ENCODE data around the gene SNX14. TPM values are rescaled to one million over a fixed set of nuclear protein-coding genes. Genes with fewer than 3 reads are reported as not detected.
A peak's percentile ranks its signal among the peaks of the same experiment; 100 is the strongest.

Gene SNX14
- total RNA-seq, 1 experiment from 2014 or later = 84.8 TPM

- no peak for TF ChIP-seq POLR2A (IDR thresholded peaks at IDR 0.05; ENCODE audit: borderline replicate concordance, extremely low read depth, insufficient read depth, insufficient read length)
- TF ChIP-seq MAX (IDR thresholded peaks at IDR 0.05) = no peak
- no peak for TF ChIP-seq ZNF274 (IDR thresholded peaks at IDR 0.05; ENCODE audit: low read depth, low read length)
- no peak for TF ChIP-seq SRF (IDR thresholded peaks at IDR 0.05; ENCODE audit: low read depth)
- no peak for TF ChIP-seq SP1 (IDR thresholded peaks at IDR 0.05; ENCODE audit: low read depth)
- no peak for TF ChIP-seq ATF3 (IDR thresholded peaks at IDR 0.05)
- no peak for TF ChIP-seq EZH2phosphoT487 (IDR thresholded peaks at IDR 0.05; ENCODE audit: borderline replicate concordance)
These were observed 87.1 kb downstream of the SNX14 start (continued) for GRCh38 chr6:85506441-85507093.

- no peak overlapping the region for H3K9ac ChIP-seq (ENCODE audit: low read length)
- DNase-seq (ENCODE audit: low read depth, low spot score) (peak; percentile 19), ATAC-seq (peak; percentile 56)
- ChIA-PET RAD21 (ENCODE audit: low non-redundant PET in 1 of 2, low total read pairs in 2 of 2, uncharacterized antibody in 2 of 2, unreplicated experiment in 2 of 2) (no interaction called here), POLR2A (no interaction called here), CTCF (interaction anchor here (1.3 kb wide), 1 partner anchor 16 kb away, joined by 5 read pairs; no protein-coding TSS in a partner anchor)
- peak overlapping the region; percentile 2; the same call in 1 of the 2 replicates for H3K4me2 ChIP-seq (ENCODE audit: low read length)
- no peaks in the 10 kb centered on the region for H3K9me3 ChIP-seq (ENCODE audit: control insufficient read depth in 1 of 2, insufficient read depth in 1 of 2, low read depth in 1 of 2, low read length in 2 of 2)
- H3K4me3 ChIP-seq (replicated peaks in 1 of 2; ENCODE audit: low read depth in 1 of 2, low read length in 2 of 2) = no peak overlapping the region
- H3K79me2 ChIP-seq (ENCODE audit: insufficient read depth, low read length) = no peaks in the 10 kb centered on the region
- 0 out of 2 replicates have a peak overlapping the region, but pooled peaks have one; percentile 11 for H3K27ac ChIP-seq (ENCODE audit: low read depth, low read length)
- H3K9me2 ChIP-seq (ENCODE audit: insufficient read depth) = no peaks in the 10 kb centered on the region
- 0 out of 4 replicates have a peak, but pooled peaks cover 0 to 4% of the 10 kb centered on the region in 2 experiments for H3K36me3 ChIP-seq (ENCODE audit: control insufficient read depth in 1 of 2, insufficient read depth in 2 of 2, low read length in 2 of 2)
- intact Hi-C loops (cut with micrococcal nuclease) = no loop called here
- no peaks in the 10 kb centered on the region for H3K27me3 ChIP-seq (ENCODE audit: insufficient read depth, low read length)
- peaks cover 22 to 26% of the 10 kb centered on the region in 2 experiments for H3K4me1 ChIP-seq (ENCODE audit: control insufficient read depth in 1 of 2, insufficient read depth in 2 of 2, low read length in 2 of 2)
- no TSS peak for BruUV-seq (replicated peaks)
- no peaks in the 10 kb centered on the region for H4K20me1 ChIP-seq (ENCODE audit: insufficient read depth)
- H2AFZ ChIP-seq (ENCODE audit: low read depth, low read length, poor library complexity, severe bottlenecking) = no peak overlapping the region
- TF ChIP-seq CBX3 (IDR thresholded peaks at IDR 0.05; ENCODE audit: low read depth) (no peak), EZH2phosphoT487 (IDR thresholded peaks at IDR 0.05; ENCODE audit: borderline replicate concordance) (no peak), ZFX (IDR thresholded peaks at IDR 0.05) (no peak), POLR2A (IDR thresholded peaks at IDR 0.05; ENCODE audit: borderline replicate concordance, extremely low read depth, insufficient read depth, insufficient read length) (no peak), ATF3 (IDR thresholded peaks at IDR 0.05) (no peak), JUND (IDR thresholded peaks at IDR 0.05) (no peak), FOSL1 (IDR thresholded peaks at IDR 0.05; ENCODE audit: low read depth) (no peak), SRF (IDR thresholded peaks at IDR 0.05; ENCODE audit: low read depth) (no peak), CTCF (IDR thresholded peaks at IDR 0.05 in 2 of 3, conservative IDR thresholded peaks at IDR 0.05 in 1 of 3; ENCODE audit: borderline replicate concordance in 1 of 3, insufficient read depth in 1 of 3, low read depth in 2 of 3, low read length in 2 of 3) (no peak), CEBPB (IDR thresholded peaks at IDR 0.05; ENCODE audit: low read depth) (no peak), REST (IDR thresholded peaks at IDR 0.05; ENCODE audit: low read depth) (no peak), EZH2 (IDR thresholded peaks at IDR 0.05) (no peak), POLR2AphosphoS5 (IDR thresholded peaks at IDR 0.05; ENCODE audit: low read depth, low read length) (no peak), SP1 (IDR thresholded peaks at IDR 0.05; ENCODE audit: low read depth) (no peak), MAX (IDR thresholded peaks at IDR 0.05) (no peak), ELF1 (IDR thresholded peaks at IDR 0.05; ENCODE audit: borderline replicate concordance, low read depth) (no peak)
These were observed 94.9 kb downstream of the SNX14 start for GRCh38 chr6:85498596-85499258.
